IMR-90 (cell line): ENCODE data around the gene DERA. TPM values are rescaled to one million over a fixed set of nuclear protein-coding genes. Genes with fewer than 3 reads are reported as not detected.

ENCODE experiments used
- ATAC-seq: fragments of 200-7000 bp; cut with Tn5 transposase; 2 replicates; pipeline ENCODE4 v1.9.1; 2020; ENCODE audit warnings: low read depth, mild to moderate bottlenecking, moderate library complexity
- BruUV-seq: library from RNA; stranded (reverse); fragments of 400-500 nt; replicated peaks from 2 replicates; lab custom pipeline; 2021; lab: Mats Ljungman, UMichigan
- CTCF ChIA-PET: fragments of 300-600 bp; formaldehyde crosslinking; extraction: SDS; loops from one replicate; lab custom pipeline; 2021; ENCODE audit warnings: antibody characterized with exemption; lab: Yijun Ruan, JAX
- POLR2A ChIA-PET: fragments of 300-600 bp; sonication (Branson Sonifier 250); formaldehyde crosslinking; loops from one replicate; lab custom pipeline; 2022; ENCODE audit warnings: antibody characterized with exemption; ENCODE audit not compliant: unreplicated experiment; lab: Charles Lee
- DNase-seq: peaks from one replicate; pipeline ENCODE4 v3.0.0; 2013
- H2AFZ ChIP-seq: replicated peaks from 2 replicates; pipeline ENCODE3; 2013; ENCODE audit warnings: low read length, mild to moderate bottlenecking; ENCODE audit not compliant: poor library complexity
- H2AK5ac ChIP-seq: 2 replicates; pipeline ENCODE4 v1.6.1; 2013; ENCODE audit warnings: low read depth, low read length, inconsistent platforms
- H2AK9ac ChIP-seq: replicated peaks from 2 replicates; pipeline ENCODE3; 2013; ENCODE audit warnings: mild to moderate bottlenecking, low read depth, low read length, moderate library complexity; ENCODE audit not compliant: poor library complexity
- H2BK120ac ChIP-seq: 2 replicates; pipeline ENCODE4 v1.6.1; 2013; ENCODE audit warnings: low read depth, low read length, inconsistent platforms
- H2BK15ac ChIP-seq: 3 replicates; pipeline ENCODE4 v1.6.1; 2013; ENCODE audit warnings: low read depth, low read length, inconsistent platforms
- H2BK20ac ChIP-seq: 2 replicates; pipeline ENCODE4 v1.6.1; 2013; ENCODE audit warnings: low read depth, mild to moderate bottlenecking, inconsistent platforms, low read length, moderate library complexity
- H2BK5ac ChIP-seq: 2 replicates; pipeline ENCODE4 v1.6.1; 2013; ENCODE audit warnings: mild to moderate bottlenecking, low read depth, low read length, inconsistent platforms; ENCODE audit not compliant: poor library complexity, severe bottlenecking
- H3K14ac ChIP-seq: replicated peaks from 2 replicates; pipeline ENCODE4 v1.6.1; 2013; ENCODE audit warnings: low read depth, low read length, inconsistent platforms
- H3K18ac ChIP-seq: 2 replicates; pipeline ENCODE4 v1.6.1; 2013; ENCODE audit warnings: low read depth, low read length, control low read depth
- H3K23ac ChIP-seq: 2 replicates; pipeline ENCODE4 v1.6.1; 2013; ENCODE audit warnings: low read depth, low read length, inconsistent platforms
- H3K27ac ChIP-seq: 2 replicates; pipeline ENCODE4 v1.5.1; 2013; ENCODE audit warnings: mild to moderate bottlenecking, control low read depth, low read length; ENCODE audit not compliant: insufficient read depth
- H3K27me3 ChIP-seq: 2 replicates; pipeline ENCODE4 v1.6.1; 2013; ENCODE audit warnings: low read length; ENCODE audit not compliant: control insufficient read depth, insufficient read depth
- H3K36me3 ChIP-seq: 2 replicates; pipeline ENCODE4 v1.6.1; 2013; ENCODE audit warnings: low read length, mixed read lengths; ENCODE audit not compliant: control insufficient read depth, insufficient read depth
- H3K4ac ChIP-seq: 2 replicates; pipeline ENCODE4 v1.6.1; 2013; ENCODE audit warnings: low read depth, low read length, inconsistent platforms
- H3K4me1 ChIP-seq: 2 replicates; pipeline ENCODE4 v1.6.1; 2013; ENCODE audit warnings: low read length, mixed read lengths; ENCODE audit not compliant: control insufficient read depth, insufficient read depth
- H3K4me2 ChIP-seq: 2 replicates; pipeline ENCODE4 v1.6.1; 2013; ENCODE audit warnings: low read depth, mild to moderate bottlenecking, control low read depth, low read length, moderate library complexity
- H3K4me3 ChIP-seq: 2 replicates; pipeline ENCODE4 v1.5.1; 2013; ENCODE audit warnings: low read depth, mild to moderate bottlenecking, control low read depth, low read length, moderate library complexity; ENCODE audit not compliant: insufficient read depth
- H3K56ac ChIP-seq: 2 replicates; pipeline ENCODE4 v1.6.1; 2013; ENCODE audit warnings: low read length, inconsistent platforms; ENCODE audit not compliant: insufficient read depth; ENCODE audit errors: extremely low read depth
- H3K79me1 ChIP-seq, 2 experiments: 2 replicates each; pipeline ENCODE4 v1.6.1; 2013; ENCODE audit warnings: low read length in 2 of 2, inconsistent platforms in 1 of 2, low read depth in 1 of 2
- H3K9ac ChIP-seq: 2 replicates; pipeline ENCODE4 v1.6.1; 2013; ENCODE audit warnings: low read depth, low read length, control low read depth
- H3K9me1 ChIP-seq: 2 replicates; pipeline ENCODE4 v1.6.1; 2013; ENCODE audit warnings: low read length, inconsistent platforms; ENCODE audit not compliant: insufficient read depth
- H3K9me3 ChIP-seq: 2 replicates; pipeline ENCODE4 v1.6.1; 2013; ENCODE audit warnings: low read length; ENCODE audit not compliant: control insufficient read depth, insufficient read depth
- H4K20me1 ChIP-seq: 2 replicates; pipeline ENCODE4 v1.6.1; 2013; ENCODE audit warnings: low read length, inconsistent platforms; ENCODE audit not compliant: insufficient read depth
- H4K5ac ChIP-seq: 2 replicates; pipeline ENCODE4 v1.6.1; 2013; ENCODE audit warnings: mild to moderate bottlenecking, low read depth, low read length, control low read depth
- H4K8ac ChIP-seq, 2 experiments: 2 replicates each; pipeline ENCODE4 v1.6.1; 2013; ENCODE audit warnings: low read depth in 2 of 2, low read length in 2 of 2, control low read depth in 1 of 2, inconsistent platforms in 1 of 2
- H4K91ac ChIP-seq: 2 replicates; pipeline ENCODE4 v1.6.1; 2013; ENCODE audit warnings: low read depth, low read length, inconsistent platforms; ENCODE audit not compliant: insufficient read depth
- CEBPB ChIP-seq: IDR thresholded peaks from 2 replicates; pipeline ENCODE4 v1.6.1; 2012; ENCODE audit warnings: low read depth, low read length, improper control_type of control experiment
- CHD1 ChIP-seq: IDR thresholded peaks from 2 replicates; pipeline ENCODE4 v1.6.1; 2012; ENCODE audit warnings: low read depth, low read length, improper control_type of control experiment
- FOS ChIP-seq: fragments of 150-350 bp; IDR thresholded peaks from 2 replicates; pipeline ENCODE4 v1.6.1; 2016; ENCODE audit warnings: low read depth, low read length
- NFE2L2 ChIP-seq: fragments of 150-350 bp; IDR thresholded peaks from 2 replicates; pipeline ENCODE4 v1.6.1; 2016; ENCODE audit warnings: low read depth, mild to moderate bottlenecking, low read length
- WGBS, 2 experiments: methylation state at CpG; one replicate each; pipeline versions ENCODE4 v1.1.5 to v1.1.7; 2013; ENCODE audit warnings: missing lambda C conversion rate in 2 of 2; ENCODE audit not compliant: insufficient read length in 1 of 2; ENCODE audit errors: extremely low coverage in 2 of 2; 5-methylcytosine and 5-hydroxymethylcytosine counted together
- dilution Hi-C: fragments of 300-500 bp; cut with HindIII; formaldehyde crosslinking; loops from one replicate; pipeline ENCODE4 v1.14.3; 2018; ENCODE audit warnings: low sequenced_read_pairs; ENCODE audit not compliant: unreplicated experiment
- in situ Hi-C: fragments of 300-500 bp; cut with MboI; formaldehyde crosslinking; loops from 3 replicates; pipeline ENCODE4 v1.14.3; 2019; ENCODE audit warnings: low sequenced_read_pairs, inconsistent platforms, mixed read lengths
- intact Hi-C: fragments of 100-400 bp; cut with micrococcal nuclease; formaldehyde crosslinking; loops from 2 replicates; pipeline ENCODE4 v1.10.0; 2022
- polyA plus RNA-seq, 3 experiments: library from polyadenylated mRNA; depleted of rRNA; stranded (reverse); fragments of >200 nt; gene quantifications; 2 replicates each; pipeline ENCODE4 v1.2.3, GENCODE V29; 2012; ENCODE audit warnings: low replicate concordance in 1 of 3
- total RNA-seq: library from RNA; depleted of rRNA; stranded (reverse); fragments of >200 nt; gene quantifications from 2 replicates; pipeline ENCODE4 v1.2.3, GENCODE V29; 2012
- TF ChIP-seq, protein P1 (sequence below): conservative IDR thresholded peaks from 2 replicates; pipeline ENCODE4 v1.5.1; 2012; ENCODE audit warnings: mild to moderate bottlenecking, low read depth, low read length, improper control_type of control experiment

Gene DERA
- total and polyA plus RNA-seq, 2 of the 4 experiments (the other 2 are of a cell fraction): 28.1 to 58.6 TPM

DNA sequence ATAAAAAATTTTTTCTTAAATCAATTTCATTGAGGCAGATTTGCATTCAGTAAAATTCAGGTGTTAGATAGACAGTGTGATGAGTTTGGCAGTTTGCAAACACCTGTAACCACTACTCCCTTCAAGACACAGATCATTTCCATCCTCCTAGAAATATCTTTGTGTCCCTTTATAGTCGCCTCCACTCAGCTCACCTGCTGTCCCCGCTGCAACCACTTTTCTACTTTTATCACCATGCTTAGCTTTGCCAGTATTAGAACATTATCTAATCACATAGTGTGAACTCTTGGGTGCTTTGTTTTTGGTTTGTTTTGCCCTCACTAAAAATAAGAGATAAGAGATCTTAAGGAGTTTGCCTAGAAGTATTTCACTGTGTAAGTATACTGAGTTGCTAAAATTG is 73.8 kb downstream of the DERA start:
- Histone ChIP-seq H2AK5ac (no peak overlapping the region), H3K79me1 (peaks cover 3 to 22% of the 10 kb centered on the region in 2 experiments; a peak in 3 of 4 replicates), H3K27me3 (no peaks in the 10 kb centered on the region), H3K4me2 (no peak overlapping the region), H3K9me1 (peaks cover 8% of the 10 kb centered on the region), H4K20me1 (no peaks in the 10 kb centered on the region), H2AFZ (no peak overlapping the region), H2BK5ac (no peak overlapping the region), H3K14ac (no peak overlapping the region), H3K9ac (no peak overlapping the region), H3K36me3 (peaks cover 15% of the 10 kb centered on the region), H2BK15ac (no peak overlapping the region), H2BK120ac (no peak overlapping the region), H4K91ac (no peak overlapping the region), H3K18ac (no peak overlapping the region), H3K4me1 (peaks cover 13% of the 10 kb centered on the region), H3K27ac (no peak overlapping the region), H2BK20ac (no peak overlapping the region), H3K23ac (no peak overlapping the region), H3K4ac (no peak overlapping the region), H4K5ac (no peak overlapping the region), H3K9me3 (no peaks in the 10 kb centered on the region), H2AK9ac (no peak overlapping the region), H3K4me3 (no peak overlapping the region), H3K56ac (no peak overlapping the region), H4K8ac (no peak overlapping the region)
- CTCF ChIA-PET: no interaction called here
- BruUV-seq: no TSS peak
- DNase-seq (no peak), ATAC-seq (no peak)
- POLR2A ChIA-PET: no interaction called here
- WGBS, 2 experiments: no CpG with 5 or more reads among the region's 2 CpGs
- dilution Hi-C loops: no loop called here
- TF ChIP-seq, protein P1, sequence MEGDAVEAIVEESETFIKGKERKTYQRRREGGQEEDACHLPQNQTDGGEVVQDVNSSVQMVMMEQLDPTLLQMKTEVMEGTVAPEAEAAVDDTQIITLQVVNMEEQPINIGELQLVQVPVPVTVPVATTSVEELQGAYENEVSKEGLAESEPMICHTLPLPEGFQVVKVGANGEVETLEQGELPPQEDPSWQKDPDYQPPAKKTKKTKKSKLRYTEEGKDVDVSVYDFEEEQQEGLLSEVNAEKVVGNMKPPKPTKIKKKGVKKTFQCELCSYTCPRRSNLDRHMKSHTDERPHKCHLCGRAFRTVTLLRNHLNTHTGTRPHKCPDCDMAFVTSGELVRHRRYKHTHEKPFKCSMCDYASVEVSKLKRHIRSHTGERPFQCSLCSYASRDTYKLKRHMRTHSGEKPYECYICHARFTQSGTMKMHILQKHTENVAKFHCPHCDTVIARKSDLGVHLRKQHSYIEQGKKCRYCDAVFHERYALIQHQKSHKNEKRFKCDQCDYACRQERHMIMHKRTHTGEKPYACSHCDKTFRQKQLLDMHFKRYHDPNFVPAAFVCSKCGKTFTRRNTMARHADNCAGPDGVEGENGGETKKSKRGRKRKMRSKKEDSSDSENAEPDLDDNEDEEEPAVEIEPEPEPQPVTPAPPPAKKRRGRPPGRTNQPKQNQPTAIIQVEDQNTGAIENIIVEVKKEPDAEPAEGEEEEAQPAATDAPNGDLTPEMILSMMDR: no peak
- TF ChIP-seq NFE2L2 (no peak), CEBPB (no peak), CHD1 (no peak), FOS (no peak)
- in situ Hi-C loops: no loop called here
- intact Hi-C loops: loop anchor here (5.0 kb wide), 1 partner anchor 622 kb away; the partner anchor contains the start of gene LMO3
